HepG2 (cell line): Measurements from ENCODE around the gene SRSF12. TPM values are rescaled to one million over a fixed set of nuclear protein-coding genes. Genes with fewer than 3 reads are reported as not detected.

Source experiments
- ATAC-seq: fragments of 200-7000 bp; cut with Tn5 transposase; 3 replicates; pipeline ENCODE4 v1.9.1; 2020; ENCODE audit warnings: mild to moderate bottlenecking, moderate library complexity
- BruUV-seq: library from RNA; stranded (reverse); fragments of 400-500 nt; replicated peaks from 2 replicates; lab custom pipeline; 2021; lab: Mats Ljungman, UMichigan
- CTCF ChIA-PET: fragments of 300-600 bp; formaldehyde crosslinking; extraction: SDS; loops from one replicate; lab custom pipeline; 2021; ENCODE audit warnings: low total read pairs, inconsistent platforms, low intra/inter-chr PET ratio; lab: Yijun Ruan, JAX
- POLR2A ChIA-PET: fragments of 350-600 bp; sonication (Branson Sonifier 250); formaldehyde crosslinking; loops from one replicate; lab custom pipeline; 2020; ENCODE audit warnings: antibody characterized with exemption, inconsistent platforms; lab: Yijun Ruan, JAX
- DNase-seq: peaks from one replicate; pipeline ENCODE4 v3.0.0-alpha.2; 2015; ENCODE audit warnings: low spot score
- FAIRE-seq: peaks from 3 replicates; lab custom pipeline; 2011; peaks lifted over from hg19 to GRCh38; lab: Jason Lieb, UNC
- H2AFZ ChIP-seq: one replicate; pipeline ENCODE4 v1.6.1; 2011; ENCODE audit warnings: low read length, inconsistent platforms
- H3K27ac ChIP-seq: fragments of 300-600 bp; 3 replicates; pipeline ENCODE4 v1.8.0; 2011; ENCODE audit warnings: mixed run types, mild to moderate bottlenecking, mixed read lengths, low read length, inconsistent platforms; ENCODE audit not compliant: insufficient read depth; ENCODE audit errors: extremely low read length
- H3K27me3 ChIP-seq, 2 experiments: fragments of 200-600 bp in 1 of 2; 2 replicates in 1 of 2; 3 replicates in 1 of 2; pipeline versions ENCODE4 v1.6.0 to v1.8.0; 2011; ENCODE audit warnings: low read length in 2 of 2, mild to moderate bottlenecking in 2 of 2, moderate library complexity in 2 of 2, inconsistent platforms in 1 of 2; ENCODE audit not compliant: insufficient read depth in 2 of 2, control insufficient read depth in 1 of 2
- H3K36me3 ChIP-seq, 2 experiments: fragments of 200-600 bp in 1 of 2; replicated peaks in 1 of 2; 2 replicates in 1 of 2; 3 replicates in 1 of 2; pipeline versions ENCODE4 v1.5.1 to v1.8.0; 2011; ENCODE audit warnings: low read length in 2 of 2, inconsistent platforms in 1 of 2; ENCODE audit not compliant: insufficient read depth in 2 of 2, control insufficient read depth in 1 of 2
- H3K4me1 ChIP-seq: 2 replicates; pipeline ENCODE4 v1.5.1; 2012; ENCODE audit warnings: low read length, inconsistent platforms; ENCODE audit not compliant: insufficient read depth
- H3K4me2 ChIP-seq: 2 replicates; pipeline ENCODE4 v1.6.0; 2011; ENCODE audit warnings: low read depth, low read length, inconsistent platforms
- H3K4me3 ChIP-seq, 3 experiments: fragments of 200-600 bp in 1 of 3; sonication (generic), shearing (Covaris generic) in 1 of 3; replicated peaks in 1 of 3; 2 replicates each; pipeline ENCODE4 v1.5.1; 2011 to 2016; ENCODE audit warnings: low read length in 3 of 3, inconsistent platforms in 2 of 3, low read depth in 2 of 3, mild to moderate bottlenecking in 2 of 3, control low read depth in 1 of 3, mixed read lengths in 1 of 3; ENCODE audit not compliant: insufficient read depth in 1 of 3
- H3K79me2 ChIP-seq: one replicate; pipeline ENCODE4 v1.6.1; 2011; ENCODE audit warnings: low read length, inconsistent platforms; ENCODE audit not compliant: insufficient read depth
- H3K9ac ChIP-seq: 2 replicates; pipeline ENCODE4 v1.6.0; 2011; ENCODE audit warnings: mild to moderate bottlenecking, low read depth, low read length, inconsistent platforms; ENCODE audit not compliant: insufficient read depth
- H3K9me3 ChIP-seq: 2 replicates; pipeline ENCODE4 v1.5.1; 2012; ENCODE audit warnings: mild to moderate bottlenecking, low read length
- H4K20me1 ChIP-seq: 2 replicates; pipeline ENCODE4 v1.6.0; 2011; ENCODE audit warnings: inconsistent platforms, mild to moderate bottlenecking, low read length, moderate library complexity; ENCODE audit not compliant: insufficient read depth
- DMAP1 ChIP-seq: IDR thresholded peaks from 2 replicates; pipeline ENCODE4 v1.6.1; 2016
- FOXC1 ChIP-seq: sonication (generic); formaldehyde crosslinking; IDR thresholded peaks from 2 replicates; pipeline ENCODE4 v1.8.0; 2022; ENCODE audit warnings: mild to moderate bottlenecking, missing genetic modification reagents, borderline replicate concordance
- KDM6A ChIP-seq: IDR thresholded peaks from 2 replicates; pipeline ENCODE4 v1.6.1; 2016; ENCODE audit warnings: low read depth
- MEF2D ChIP-seq: sonication (generic); formaldehyde crosslinking; IDR thresholded peaks from 2 replicates; pipeline ENCODE4 v1.5.1; 2020; ENCODE audit warnings: mild to moderate bottlenecking, missing genetic modification reagents
- POLR2AphosphoS5 ChIP-seq: IDR thresholded peaks from 2 replicates; pipeline ENCODE4 v1.6.1; 2012; ENCODE audit warnings: low read depth, low read length
- RCOR2 ChIP-seq: IDR thresholded peaks from 2 replicates; pipeline ENCODE4 v1.6.1; 2016; ENCODE audit warnings: missing biosample characterization, missing genetic modification reagents
- SIN3A ChIP-seq: IDR thresholded peaks from 2 replicates; pipeline ENCODE4 v1.6.1; 2011; ENCODE audit warnings: low read depth, mild to moderate bottlenecking, control low read depth, low read length, borderline replicate concordance
- SMYD3 ChIP-seq: sonication (generic); formaldehyde crosslinking; IDR thresholded peaks from 2 replicates; pipeline ENCODE4 v1.8.1; 2023; ENCODE audit warnings: mild to moderate bottlenecking, missing genetic modification reagents
- ZFP36L2 ChIP-seq: sonication (generic); formaldehyde crosslinking; IDR thresholded peaks from 2 replicates; pipeline ENCODE4 v1.4.0; 2020; ENCODE audit warnings: missing genetic modification reagents
- ZNF607 ChIP-seq: sonication (generic); formaldehyde crosslinking; IDR thresholded peaks from 2 replicates; pipeline ENCODE4 v1.5.1; 2020; ENCODE audit warnings: missing genetic modification reagents, mild to moderate bottlenecking, borderline replicate concordance
- ZNF761 ChIP-seq: sonication (generic); formaldehyde crosslinking; conservative IDR thresholded peaks from 2 replicates; pipeline ENCODE4 v1.4.0; 2020; ENCODE audit warnings: mild to moderate bottlenecking, missing genetic modification reagents
- ZNF83 ChIP-seq: sonication (generic); formaldehyde crosslinking; IDR thresholded peaks from 2 replicates; pipeline ENCODE4 v1.4.0; 2020; ENCODE audit warnings: missing genetic modification reagents, mild to moderate bottlenecking, borderline replicate concordance
- WGBS: methylation state at CpG from one replicate; pipeline ENCODE4 v1.1.6; 2017; ENCODE audit warnings: low lambda C conversion rate; 5-methylcytosine and 5-hydroxymethylcytosine counted together
- in situ Hi-C: cut with HindIII; loops from 2 replicates; pipeline ENCODE4 v1.10.0; 2017; ENCODE audit warnings: low pct_unique_long_range_greater_than_20kb; ENCODE audit not compliant: extremely low pct_ligation_motif_present
- intact Hi-C: fragments of 100-400 bp; cut with micrococcal nuclease; formaldehyde crosslinking; loops from one replicate; pipeline ENCODE4 v1.10.0; 2022; ENCODE audit not compliant: unreplicated experiment
- polyA plus RNA-seq, 8 experiments: library from polyadenylated mRNA; depleted of rRNA in 3 of 8; stranded (reverse) in 7 of 8; unstranded in 1 of 8; fragments of >200 nt; fragmentation: Illumina TruSeq in 4 of 8; extraction: Trizol in 4 of 8; gene quantifications; 2 replicates each; pipeline versions ENCODE4 v1.2.1 to v1.2.3, GENCODE V29; 2011 to 2016; ENCODE audit warnings: low read depth in 4 of 8, missing spikeins in 1 of 8, mixed read lengths in 1 of 8; ENCODE audit not compliant: insufficient read depth in 1 of 8
- total RNA-seq, 5 experiments: library from RNA; depleted of rRNA; stranded (reverse); fragments of >200 nt; fragmentation: Illumina TruSeq; extraction: Trizol; gene quantifications; 2 replicates each; pipeline ENCODE4 v1.2.3, GENCODE V29; 2016; ENCODE audit warnings: low read depth in 1 of 5
- TF ChIP-seq, protein P1 (sequence below): sonication (generic); formaldehyde crosslinking; IDR thresholded peaks from 2 replicates; pipeline ENCODE4 v1.4.0; 2020; ENCODE audit warnings: missing genetic modification reagents
- TF ChIP-seq, protein P2 (sequence below): sonication (generic); formaldehyde crosslinking; IDR thresholded peaks from 2 replicates; pipeline ENCODE4 v1.4.0; 2020; ENCODE audit warnings: missing genetic modification reagents, borderline replicate concordance

Gene SRSF12
- total and polyA plus RNA-seq, 2 of the 13 experiments (the other 11 are each of a cell fraction or from before 2014, with no cell fraction given) = 1.7 to 1.9 TPM

DNA sequence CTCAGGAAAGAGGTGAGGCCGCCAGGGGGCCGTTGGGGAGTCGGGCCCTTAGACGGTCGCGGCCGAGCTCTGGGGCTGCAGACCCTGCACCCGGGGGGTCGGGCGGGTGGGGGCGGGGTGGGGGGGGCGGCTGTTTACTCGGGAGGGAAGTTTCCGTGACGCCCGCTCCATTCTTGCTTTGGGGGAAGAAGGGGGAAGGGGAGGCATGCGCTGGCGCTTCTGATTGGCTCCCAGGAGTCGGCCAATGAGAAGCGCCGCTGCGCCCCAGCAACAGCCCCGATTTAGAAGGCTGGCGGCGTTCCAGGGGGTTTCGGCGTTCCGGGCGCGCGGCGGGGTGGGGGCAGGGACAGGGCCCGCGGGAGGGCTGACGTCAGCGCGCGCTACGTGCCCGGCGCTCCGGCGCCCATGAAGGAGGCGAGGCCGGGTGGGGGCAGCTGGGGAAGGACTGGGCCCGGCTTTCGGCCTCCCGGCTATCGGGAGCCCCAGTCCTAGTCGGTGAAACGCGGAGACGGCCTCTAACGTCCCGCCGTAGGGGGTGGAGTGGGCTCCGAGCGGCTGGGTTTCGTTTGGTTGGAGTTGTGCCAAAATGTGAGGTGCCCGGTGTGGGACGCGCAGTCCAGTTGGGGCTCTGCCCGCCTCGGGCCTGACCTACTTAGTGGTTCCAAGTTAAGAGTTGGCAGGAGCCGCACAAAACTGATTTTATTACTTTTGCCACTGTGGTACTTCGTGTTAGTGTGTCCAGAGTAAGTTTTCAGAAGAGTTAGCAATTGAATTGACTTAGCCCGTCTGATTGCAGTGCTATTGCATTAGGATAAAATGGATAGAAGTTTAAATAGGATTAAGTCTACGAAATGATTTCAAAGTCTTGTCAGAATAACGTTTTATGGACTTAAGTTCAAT lies 36.2 kb downstream of the SRSF12 start:
- peak; percentile 93 for DNase-seq
- peak overlapping the region; percentile 77 for H3K4me2 ChIP-seq
- H2AFZ ChIP-seq = no peak overlapping the region
- H3K27me3 ChIP-seq = no peaks in the 10 kb centered on the region; a peak in 1 of 5 replicates
- intact Hi-C loops (loop anchor here (2.0 to 5.0 kb wide), 2 partner anchors 47 to 66 kb away; partner anchors contain the start of gene PM20D2), in situ Hi-C loops (loop anchor here (10.0 kb wide), 1 partner anchor 97 kb away; no protein-coding TSS in a partner anchor)
- H3K79me2 ChIP-seq = peaks cover 39% of the 10 kb centered on the region
- H3K9me3 ChIP-seq = no peaks in the 10 kb centered on the region
- no peak for FAIRE-seq
- H3K36me3 ChIP-seq = peaks cover 0 to 19% of the 10 kb centered on the region in 2 experiments; a peak in 3 of 5 replicates
- H3K27ac ChIP-seq = peak overlapping the region; percentile 96
- peaks cover 36% of the 10 kb centered on the region for H4K20me1 ChIP-seq
- peak overlapping the region; percentile 98 for H3K9ac ChIP-seq
- ChIA-PET POLR2A (interaction anchor here (0.9 to 6.8 kb wide), 9 partner anchors 9 to 106 kb away, joined by 3 to 117 read pairs (median 15); partner anchors contain the start of gene PM20D2), CTCF (no interaction called here)
- peak; percentile 74 for ATAC-seq
- H3K4me1 ChIP-seq = peaks cover 31% of the 10 kb centered on the region
- no TSS peak for BruUV-seq
- WGBS = 1% methylated on average over 17 of the region's 69 CpGs
- H3K4me3 ChIP-seq = peak overlapping the region; percentile 89 to 100 (median 95)
- peak; percentile 97 for TF ChIP-seq ZNF607 (CRISPR knock-in tag)
- TF ChIP-seq DMAP1 (CRISPR knock-in tag) = peak; percentile 87
- TF ChIP-seq, protein P1, sequence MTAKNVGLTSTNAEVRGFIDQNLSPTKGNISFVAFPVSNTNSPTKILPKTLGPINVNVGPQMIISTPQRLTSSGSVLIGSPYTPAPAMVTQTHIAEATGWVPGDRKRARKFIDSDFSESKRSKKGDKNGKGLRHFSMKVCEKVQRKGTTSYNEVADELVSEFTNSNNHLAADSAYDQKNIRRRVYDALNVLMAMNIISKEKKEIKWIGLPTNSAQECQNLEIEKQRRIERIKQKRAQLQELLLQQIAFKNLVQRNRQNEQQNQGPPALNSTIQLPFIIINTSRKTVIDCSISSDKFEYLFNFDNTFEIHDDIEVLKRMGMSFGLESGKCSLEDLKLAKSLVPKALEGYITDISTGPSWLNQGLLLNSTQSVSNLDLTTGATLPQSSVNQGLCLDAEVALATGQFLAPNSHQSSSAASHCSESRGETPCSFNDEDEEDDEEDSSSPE (CRISPR knock-in tag) = peak; percentile 84
- TF ChIP-seq RCOR2 (CRISPR knock-in tag) = no peak
- peak; percentile 63; the same call in 1 of the 2 replicates for TF ChIP-seq ZNF83 (CRISPR knock-in tag)
- peak; percentile 98 for TF ChIP-seq MEF2D (CRISPR knock-in tag)
- TF ChIP-seq SIN3A = peak; percentile 53; the same call in 1 of the 2 replicates
- TF ChIP-seq, protein P2, sequence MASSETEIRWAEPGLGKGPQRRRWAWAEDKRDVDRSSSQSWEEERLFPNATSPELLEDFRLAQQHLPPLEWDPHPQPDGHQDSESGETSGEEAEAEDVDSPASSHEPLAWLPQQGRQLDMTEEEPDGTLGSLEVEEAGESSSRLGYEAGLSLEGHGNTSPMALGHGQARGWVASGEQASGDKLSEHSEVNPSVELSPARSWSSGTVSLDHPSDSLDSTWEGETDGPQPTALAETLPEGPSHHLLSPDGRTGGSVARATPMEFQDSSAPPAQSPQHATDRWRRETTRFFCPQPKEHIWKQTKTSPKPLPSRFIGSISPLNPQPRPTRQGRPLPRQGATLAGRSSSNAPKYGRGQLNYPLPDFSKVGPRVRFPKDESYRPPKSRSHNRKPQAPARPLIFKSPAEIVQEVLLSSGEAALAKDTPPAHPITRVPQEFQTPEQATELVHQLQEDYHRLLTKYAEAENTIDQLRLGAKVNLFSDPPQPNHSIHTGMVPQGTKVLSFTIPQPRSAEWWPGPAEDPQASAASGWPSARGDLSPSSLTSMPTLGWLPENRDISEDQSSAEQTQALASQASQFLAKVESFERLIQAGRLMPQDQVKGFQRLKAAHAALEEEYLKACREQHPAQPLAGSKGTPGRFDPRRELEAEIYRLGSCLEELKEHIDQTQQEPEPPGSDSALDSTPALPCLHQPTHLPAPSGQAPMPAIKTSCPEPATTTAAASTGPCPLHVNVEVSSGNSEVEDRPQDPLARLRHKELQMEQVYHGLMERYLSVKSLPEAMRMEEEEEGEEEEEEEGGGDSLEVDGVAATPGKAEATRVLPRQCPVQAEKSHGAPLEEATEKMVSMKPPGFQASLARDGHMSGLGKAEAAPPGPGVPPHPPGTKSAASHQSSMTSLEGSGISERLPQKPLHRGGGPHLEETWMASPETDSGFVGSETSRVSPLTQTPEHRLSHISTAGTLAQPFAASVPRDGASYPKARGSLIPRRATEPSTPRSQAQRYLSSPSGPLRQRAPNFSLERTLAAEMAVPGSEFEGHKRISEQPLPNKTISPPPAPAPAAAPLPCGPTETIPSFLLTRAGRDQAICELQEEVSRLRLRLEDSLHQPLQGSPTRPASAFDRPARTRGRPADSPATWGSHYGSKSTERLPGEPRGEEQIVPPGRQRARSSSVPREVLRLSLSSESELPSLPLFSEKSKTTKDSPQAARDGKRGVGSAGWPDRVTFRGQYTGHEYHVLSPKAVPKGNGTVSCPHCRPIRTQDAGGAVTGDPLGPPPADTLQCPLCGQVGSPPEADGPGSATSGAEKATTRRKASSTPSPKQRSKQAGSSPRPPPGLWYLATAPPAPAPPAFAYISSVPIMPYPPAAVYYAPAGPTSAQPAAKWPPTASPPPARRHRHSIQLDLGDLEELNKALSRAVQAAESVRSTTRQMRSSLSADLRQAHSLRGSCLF = no peak
- peak; percentile 71 for TF ChIP-seq FOXC1 (CRISPR knock-in tag)
- TF ChIP-seq KDM6A = no peak
- peak; percentile 81 for TF ChIP-seq POLR2AphosphoS5
- TF ChIP-seq ZNF761 = no peak
- peak; percentile 75; the same call in 1 of the 2 replicates for TF ChIP-seq SMYD3
- no peak for TF ChIP-seq ZFP36L2
